ENCODE measurements around the gene IL1R2.

Gene IL1R2

DNA sequence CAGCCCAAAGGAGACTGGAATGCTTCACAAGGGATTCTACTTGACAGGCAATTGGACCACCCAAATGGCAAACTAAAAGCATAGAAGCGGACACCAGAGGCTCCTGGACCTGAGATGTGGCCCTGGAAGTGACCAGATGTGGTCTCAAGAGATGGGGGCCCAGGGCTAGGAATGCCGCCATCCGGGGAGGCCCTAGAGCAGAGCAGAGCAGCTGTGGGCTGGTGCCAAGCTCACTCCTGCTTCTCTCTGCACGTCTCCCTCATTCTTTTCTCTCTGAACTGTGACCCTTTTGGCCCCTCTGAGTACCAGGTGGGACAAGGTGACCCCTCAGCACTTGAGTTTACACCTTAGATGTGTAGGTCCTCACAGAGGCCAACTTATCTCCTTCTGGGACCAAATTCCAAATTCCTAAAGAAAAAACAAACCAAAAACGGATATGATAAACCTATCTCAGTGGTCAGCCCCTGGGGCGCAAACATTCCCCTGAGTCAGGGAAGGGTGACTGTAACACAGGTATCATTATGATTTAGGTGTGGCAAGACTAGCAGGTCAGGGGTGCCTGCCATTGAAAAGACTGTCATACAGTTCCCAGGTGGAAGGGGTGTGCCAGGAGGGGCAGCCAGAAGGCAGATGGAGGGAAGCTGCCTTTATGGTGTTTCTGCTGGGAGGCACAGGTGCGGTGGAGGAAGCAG is 6.5 kb upstream of the IL1R2 start:
- H3K36me3 Mint-ChIP-seq, result no peaks in the 10 kb centered on the region
- H3K27me3 Mint-ChIP-seq, result no peaks in the 10 kb centered on the region
- H3K9me3 Mint-ChIP-seq, result no peaks in the 10 kb centered on the region
- no peak for ATAC-seq
- H3K4me3 Mint-ChIP-seq, result no peak overlapping the region
- H3K27ac Mint-ChIP-seq, result no peak overlapping the region
- peaks cover 9% of the 10 kb centered on the region for H3K4me1 Mint-ChIP-seq

DNA sequence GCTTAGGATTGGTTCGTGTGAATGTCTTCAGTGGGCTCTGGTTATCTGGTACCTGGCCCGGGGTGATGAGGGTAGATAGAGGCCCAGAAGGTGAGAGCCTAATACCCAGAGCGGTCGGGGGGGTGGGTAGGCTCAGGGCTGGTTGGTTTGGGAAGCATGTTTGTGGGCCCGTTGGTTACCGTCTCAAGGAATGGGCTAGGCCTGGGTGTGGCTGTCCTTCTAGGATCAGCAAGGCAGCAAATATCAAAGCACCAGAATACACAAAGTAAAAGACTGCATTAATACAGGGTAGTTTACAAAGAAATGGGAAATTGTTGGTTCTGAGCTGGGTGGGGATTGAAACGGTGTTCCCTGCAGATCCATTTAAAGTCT is 6.0 kb upstream of the IL1R2 start:
- Mint-ChIP-seq H3K4me1 (peaks cover 14% of the 10 kb centered on the region), H3K27ac (no peak overlapping the region), H3K36me3 (no peaks in the 10 kb centered on the region), H3K4me3 (no peak overlapping the region), H3K27me3 (no peaks in the 10 kb centered on the region), H3K9me3 (no peaks in the 10 kb centered on the region)
- no peak for ATAC-seq

DNA sequence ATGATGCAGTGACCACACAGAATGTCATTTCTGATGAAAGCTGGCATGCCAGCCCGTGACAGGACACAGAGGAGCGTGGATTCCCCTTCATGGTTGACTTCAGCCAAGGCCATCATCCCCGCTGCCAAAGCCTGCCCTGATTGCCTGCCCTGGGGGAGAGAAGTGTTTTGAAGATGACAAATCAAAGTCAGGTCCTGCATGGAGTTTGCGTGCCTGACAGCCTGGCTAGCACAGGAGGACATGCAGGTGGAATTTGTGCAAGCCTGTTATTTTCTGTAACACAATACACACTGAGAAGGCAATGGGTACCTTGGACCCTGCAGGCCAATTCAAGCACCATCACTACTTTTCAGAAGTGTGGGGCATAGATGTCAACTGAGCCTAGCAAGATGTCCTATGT is 5.4 kb upstream of the IL1R2 start:
- no peak for ATAC-seq

DNA sequence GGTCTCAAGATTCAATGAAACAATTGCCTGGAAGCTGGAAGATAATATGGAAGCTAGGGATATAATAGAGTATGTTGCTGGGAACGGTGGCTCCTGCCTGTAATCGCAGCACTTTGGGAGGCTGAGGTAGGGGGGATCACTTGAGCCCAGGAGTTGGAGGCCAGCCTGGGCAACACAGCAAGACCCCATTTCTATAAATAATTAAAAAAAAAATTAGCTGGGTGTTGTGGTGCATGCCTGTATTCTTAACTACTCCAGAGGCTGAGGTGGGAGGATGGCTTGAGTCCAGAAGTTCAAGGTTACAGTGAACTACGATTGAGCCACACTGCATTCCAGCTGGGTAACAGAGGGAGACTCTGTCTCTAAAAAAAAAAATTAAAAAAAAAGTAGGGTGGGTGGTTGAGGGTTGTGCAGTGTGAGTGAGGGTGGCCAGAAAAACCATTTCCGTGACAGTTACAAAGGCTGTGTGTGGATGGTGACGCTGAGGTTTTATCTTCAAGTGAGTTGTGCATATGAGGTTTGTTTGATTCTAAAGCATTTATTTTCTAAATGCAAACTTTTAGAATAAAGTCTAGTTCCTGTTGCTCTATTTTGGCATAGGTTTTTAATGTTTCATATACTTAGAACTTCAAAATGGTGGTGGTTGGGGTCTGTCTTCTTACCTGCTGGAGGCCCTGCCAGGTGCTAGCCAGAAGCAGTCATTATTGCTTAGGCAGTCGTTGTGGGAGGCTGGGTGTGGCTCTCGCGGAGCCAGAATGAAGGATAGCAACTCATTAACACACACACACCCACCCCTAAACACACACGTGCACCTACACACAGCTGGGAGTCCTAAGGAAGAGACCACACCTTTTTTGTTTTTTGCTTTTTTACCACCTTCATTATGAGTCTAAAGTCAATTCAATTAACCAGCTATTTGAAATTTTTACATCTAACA is 4.7 kb upstream of the IL1R2 start:
- Mint-ChIP-seq H3K9me3 (no peaks in the 10 kb centered on the region), H3K4me3 (no peak overlapping the region), H3K36me3 (no peaks in the 10 kb centered on the region), H3K27me3 (peaks cover 7% of the 10 kb centered on the region), H3K4me1 (peaks cover 27% of the 10 kb centered on the region), H3K27ac (no peak overlapping the region)
- no peak for ATAC-seq

More for the DNA sequence above, 5.4 kb upstream of the IL1R2 start:
- Mint-ChIP-seq H3K9me3 (no peaks in the 10 kb centered on the region), H3K4me3 (no peak overlapping the region), H3K4me1 (peaks cover 20% of the 10 kb centered on the region), H3K36me3 (no peaks in the 10 kb centered on the region), H3K27me3 (peaks cover under 1% of the 10 kb centered on the region), H3K27ac (no peak overlapping the region)

DNA sequence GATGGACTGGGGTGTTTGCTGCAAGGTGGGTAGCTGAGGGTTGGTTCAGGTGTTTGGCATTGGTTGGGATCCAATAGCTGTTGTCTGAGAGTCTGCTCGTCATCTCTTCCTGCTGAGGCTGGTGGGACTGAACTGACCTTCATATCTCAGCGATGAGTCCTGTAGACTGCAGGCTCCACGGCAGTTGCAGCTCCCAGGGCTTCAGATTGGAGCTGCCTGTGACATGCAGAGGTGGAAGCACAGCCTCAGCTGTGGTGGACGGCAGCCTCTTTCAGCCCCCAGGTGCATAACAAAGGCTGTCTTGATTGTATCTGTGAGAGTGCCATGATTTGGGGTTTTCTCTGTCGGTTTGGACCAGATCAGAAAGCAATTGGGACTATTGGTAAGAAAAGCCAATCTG is 3.9 kb upstream of the IL1R2 start:
- Mint-ChIP-seq H3K27ac (no peak overlapping the region), H3K9me3 (no peaks in the 10 kb centered on the region), H3K4me3 (no peak overlapping the region), H3K27me3 (peaks cover 15% of the 10 kb centered on the region), H3K36me3 (no peaks in the 10 kb centered on the region), H3K4me1 (peaks cover 31% of the 10 kb centered on the region)
- ATAC-seq, result no peak

DNA sequence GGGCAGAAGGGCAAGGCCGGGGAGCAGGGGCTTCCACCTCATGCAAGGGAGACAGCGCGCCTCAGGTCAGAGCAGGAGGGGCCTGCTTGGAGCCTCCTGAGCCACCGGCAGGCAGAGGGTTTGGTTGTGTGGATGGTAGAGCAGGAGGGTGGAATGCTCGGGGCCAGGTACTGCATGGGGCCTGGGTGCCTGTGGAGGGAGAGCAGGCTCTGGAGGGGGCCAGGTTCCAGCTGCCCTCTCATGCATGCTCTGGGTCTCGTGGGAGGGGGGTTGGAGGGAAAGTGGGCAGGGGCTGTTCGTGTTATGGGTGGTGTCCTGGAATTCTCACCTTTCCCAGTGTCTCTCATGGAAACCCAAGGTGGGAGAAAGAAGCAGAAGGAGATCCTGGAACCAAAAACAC is 3.2 kb upstream of the IL1R2 start:
- Mint-ChIP-seq H3K9me3 (no peaks in the 10 kb centered on the region), H3K4me1 (peaks cover 31% of the 10 kb centered on the region), H3K4me3 (no peak overlapping the region), H3K27ac (no peak overlapping the region), H3K27me3 (peaks cover 15% of the 10 kb centered on the region), H3K36me3 (no peaks in the 10 kb centered on the region)
- no peak for ATAC-seq

DNA sequence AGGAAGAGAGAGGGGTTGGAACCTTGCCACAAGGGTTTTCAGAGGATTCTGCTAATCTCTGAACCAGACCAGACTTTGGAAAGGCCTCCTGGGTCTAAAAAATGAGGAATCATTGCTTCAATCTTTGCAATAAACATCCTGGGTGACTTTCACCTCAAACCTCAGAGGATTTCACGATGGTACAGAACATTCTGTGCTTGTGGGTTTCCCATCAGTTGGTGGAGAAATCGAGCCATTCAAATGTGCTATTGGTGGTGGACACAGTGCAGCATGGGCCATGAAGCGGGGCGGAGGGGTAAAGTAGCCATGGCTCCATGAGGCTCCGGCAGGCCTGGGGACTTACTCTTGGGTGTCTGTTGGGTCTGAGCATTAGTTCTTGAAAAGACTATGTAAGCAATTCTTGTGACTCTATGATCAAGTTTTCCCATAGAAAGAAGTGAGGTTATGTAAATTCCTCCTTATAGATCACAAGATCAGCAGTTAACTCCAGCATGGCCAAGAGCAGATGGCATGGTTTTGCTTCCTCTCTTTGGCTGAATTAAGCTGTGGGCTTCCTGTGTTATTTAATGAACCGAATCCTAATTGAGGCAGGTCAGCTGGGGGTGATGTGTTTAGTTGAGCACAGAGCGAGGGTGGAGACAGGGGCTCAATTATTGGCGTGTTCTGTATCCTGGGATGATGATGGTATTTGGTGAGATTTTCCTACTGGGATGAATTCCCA is 1.9 kb upstream of the IL1R2 start:
- Mint-ChIP-seq H3K36me3 (no peaks in the 10 kb centered on the region), H3K4me3 (no peak overlapping the region), H3K4me1 (peaks cover 31% of the 10 kb centered on the region), H3K27ac (no peak overlapping the region), H3K27me3 (peaks cover 15% of the 10 kb centered on the region), H3K9me3 (no peaks in the 10 kb centered on the region)
- no peak for ATAC-seq

DNA sequence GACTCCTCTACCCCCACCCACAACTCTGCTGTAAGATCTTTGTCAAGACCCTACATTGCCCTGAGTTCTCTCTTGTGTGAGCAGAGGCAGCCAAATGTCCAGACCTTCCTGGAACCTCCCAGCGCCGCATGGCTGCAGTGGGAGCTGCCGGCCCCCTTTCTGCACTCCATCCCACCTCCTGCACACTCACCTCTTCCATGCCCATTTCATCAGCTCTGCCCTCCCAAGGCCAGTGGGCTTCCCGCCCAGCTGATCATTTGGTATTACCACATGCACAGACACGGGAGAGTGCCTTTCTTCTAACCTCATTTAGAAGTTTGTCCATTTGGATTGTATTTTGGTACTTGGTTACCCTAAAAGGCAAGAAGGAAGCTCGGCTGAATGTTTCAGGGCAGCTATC is 2.0 kb downstream of the IL1R2 start:
- Mint-ChIP-seq H3K9me3 (no peaks in the 10 kb centered on the region), H3K27me3 (peaks cover 15% of the 10 kb centered on the region), H3K4me1 (peaks cover 31% of the 10 kb centered on the region), H3K36me3 (no peaks in the 10 kb centered on the region), H3K27ac (no peak overlapping the region), H3K4me3 (no peak overlapping the region)
- ATAC-seq, result no peak

DNA sequence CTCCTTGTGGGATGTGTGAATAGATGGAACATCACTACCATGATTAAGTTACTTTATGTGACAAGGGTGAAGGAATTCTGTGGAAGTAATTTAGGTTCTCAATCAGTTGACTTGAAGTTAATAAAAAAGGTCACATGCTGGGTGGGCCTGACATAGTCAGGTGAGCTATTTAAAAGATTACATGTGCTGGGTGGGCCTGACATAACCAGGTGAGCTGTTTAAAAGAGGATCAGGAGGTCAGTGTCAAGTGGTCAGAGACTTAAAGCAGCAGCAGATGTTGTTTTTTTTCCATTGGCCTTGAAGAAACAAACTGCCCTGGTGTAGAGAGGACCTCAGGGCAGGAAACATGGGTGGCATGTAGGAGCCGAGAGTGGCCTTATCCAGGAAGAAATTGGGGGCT is 3.3 kb downstream of the IL1R2 start:
- Mint-ChIP-seq H3K27ac (no peak overlapping the region), H3K4me3 (no peak overlapping the region), H3K4me1 (peaks cover 25% of the 10 kb centered on the region), H3K9me3 (no peaks in the 10 kb centered on the region), H3K36me3 (no peaks in the 10 kb centered on the region), H3K27me3 (peaks cover 15% of the 10 kb centered on the region)
- no peak for ATAC-seq

DNA sequence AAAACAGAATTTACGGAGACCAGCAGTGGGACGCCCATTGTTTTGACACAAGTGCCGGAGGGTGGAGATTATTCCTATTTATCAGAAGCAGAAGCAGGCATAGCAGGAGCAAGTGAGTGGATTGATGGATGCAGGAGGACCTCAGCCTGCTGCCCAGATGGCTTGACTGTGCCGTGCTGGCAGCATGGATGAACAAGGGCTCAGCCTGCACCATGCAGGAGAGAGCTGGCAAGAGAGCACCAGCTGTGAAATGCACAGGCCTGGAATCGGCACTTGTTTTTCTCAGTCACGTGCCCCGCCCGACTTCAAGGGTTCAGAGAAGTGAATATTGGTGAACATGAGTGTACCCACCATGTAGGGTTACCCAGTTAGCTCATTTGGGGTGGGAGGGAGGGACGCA is 4.0 kb downstream of the IL1R2 start:
- Mint-ChIP-seq H3K27ac (no peak overlapping the region), H3K36me3 (no peaks in the 10 kb centered on the region), H3K4me3 (no peak overlapping the region), H3K9me3 (no peaks in the 10 kb centered on the region), H3K27me3 (peaks cover 15% of the 10 kb centered on the region), H3K4me1 (peaks cover 17% of the 10 kb centered on the region)
- no peak for ATAC-seq

DNA sequence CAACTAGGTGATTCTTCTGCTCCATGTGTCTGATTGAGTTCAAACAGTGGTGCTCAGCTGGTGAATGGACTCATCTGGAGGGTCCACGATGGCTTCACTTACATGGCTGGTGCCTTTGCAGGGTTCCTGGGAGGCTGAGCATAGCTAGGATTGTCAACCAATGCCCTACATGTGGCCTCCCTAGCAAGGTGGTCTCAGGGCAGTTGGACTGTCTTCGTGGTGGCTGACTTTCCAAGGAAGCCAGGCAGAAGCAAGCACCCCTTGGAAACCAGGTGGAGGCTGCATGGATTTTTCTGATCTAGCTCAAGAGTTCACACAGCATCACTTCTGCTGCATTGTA is 6.8 kb downstream of the IL1R2 start:
- Mint-ChIP-seq H3K4me1 (no peaks in the 10 kb centered on the region), H3K36me3 (no peaks in the 10 kb centered on the region), H3K27ac (no peak overlapping the region), H3K4me3 (no peak overlapping the region), H3K9me3 (no peaks in the 10 kb centered on the region), H3K27me3 (no peaks in the 10 kb centered on the region)
- ATAC-seq, result no peak

DNA sequence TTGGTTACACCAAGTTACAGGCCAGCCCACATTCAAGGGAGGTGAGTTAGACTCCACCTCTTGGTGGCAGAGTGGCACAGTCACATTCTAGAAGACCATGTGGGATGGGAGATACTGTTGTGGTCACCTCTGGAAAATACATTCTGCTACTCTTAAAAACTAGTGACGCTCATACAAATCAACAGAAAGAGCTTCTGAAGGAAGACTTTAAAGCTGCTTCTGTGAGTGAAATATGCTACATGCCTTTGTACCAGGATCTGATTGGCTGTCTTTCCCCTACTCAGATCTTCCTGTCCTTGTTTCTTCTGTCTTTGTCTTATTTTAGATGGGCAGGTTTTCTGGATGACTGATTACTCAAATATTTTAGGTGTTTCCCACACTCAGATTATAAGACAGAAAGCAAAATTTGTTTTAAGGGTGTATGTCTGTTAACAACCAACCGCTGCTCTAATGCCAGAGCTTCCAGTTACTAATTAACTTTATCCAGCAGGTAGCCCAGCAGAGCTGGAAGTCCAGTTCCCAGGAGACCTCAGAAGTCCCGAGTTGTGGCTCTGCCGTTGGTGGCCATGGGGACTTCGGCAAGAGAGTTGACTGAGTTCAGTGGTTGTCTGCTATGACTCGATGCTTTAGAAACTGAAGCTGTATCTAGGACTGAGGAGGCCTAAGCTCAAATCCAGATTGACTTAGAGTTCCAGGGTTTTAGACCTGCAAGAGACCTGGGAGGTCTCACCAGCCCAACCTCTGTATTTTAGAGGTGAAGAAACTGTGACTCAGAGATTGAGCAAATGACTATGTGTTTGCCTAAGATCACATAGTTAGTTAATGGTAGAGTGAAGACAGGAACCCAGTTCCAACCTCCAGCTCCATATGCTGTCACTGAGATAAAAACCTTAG is 7.4 kb downstream of the IL1R2 start:
- H3K9me3 Mint-ChIP-seq, result no peaks in the 10 kb centered on the region
- peak; percentile 68 for ATAC-seq
- no peaks in the 10 kb centered on the region for H3K4me1 Mint-ChIP-seq
- H3K27ac Mint-ChIP-seq, result no peak overlapping the region
- H3K4me3 Mint-ChIP-seq, result no peak overlapping the region
- H3K36me3 Mint-ChIP-seq, result no peaks in the 10 kb centered on the region
- no peaks in the 10 kb centered on the region for H3K27me3 Mint-ChIP-seq

DNA sequence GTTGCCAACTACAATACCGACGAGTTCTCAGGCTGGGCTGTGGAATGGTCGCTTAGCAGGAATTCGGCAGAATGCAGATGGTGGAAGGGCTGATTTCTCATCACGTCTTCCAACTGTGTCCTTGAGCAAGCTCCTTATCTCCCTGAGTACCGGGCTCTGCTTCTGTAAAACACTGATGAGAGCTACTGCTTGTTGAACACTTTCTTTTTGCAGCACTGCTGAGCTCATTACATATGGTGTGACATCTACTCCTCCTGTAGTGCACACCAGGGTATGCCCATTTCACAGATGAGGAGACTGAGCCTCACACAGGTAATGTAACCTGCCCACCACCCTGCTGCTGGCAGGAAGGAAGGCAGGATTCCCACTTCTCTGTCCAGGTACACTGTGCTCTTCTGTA is 8.3 kb downstream of the IL1R2 start:
- ATAC-seq, result no peak
- H3K4me3 Mint-ChIP-seq, result no peak overlapping the region
- H3K27ac Mint-ChIP-seq, result no peak overlapping the region
- no peaks in the 10 kb centered on the region for H3K9me3 Mint-ChIP-seq
- no peaks in the 10 kb centered on the region for H3K36me3 Mint-ChIP-seq
- no peaks in the 10 kb centered on the region for H3K4me1 Mint-ChIP-seq
- no peaks in the 10 kb centered on the region for H3K27me3 Mint-ChIP-seq

DNA sequence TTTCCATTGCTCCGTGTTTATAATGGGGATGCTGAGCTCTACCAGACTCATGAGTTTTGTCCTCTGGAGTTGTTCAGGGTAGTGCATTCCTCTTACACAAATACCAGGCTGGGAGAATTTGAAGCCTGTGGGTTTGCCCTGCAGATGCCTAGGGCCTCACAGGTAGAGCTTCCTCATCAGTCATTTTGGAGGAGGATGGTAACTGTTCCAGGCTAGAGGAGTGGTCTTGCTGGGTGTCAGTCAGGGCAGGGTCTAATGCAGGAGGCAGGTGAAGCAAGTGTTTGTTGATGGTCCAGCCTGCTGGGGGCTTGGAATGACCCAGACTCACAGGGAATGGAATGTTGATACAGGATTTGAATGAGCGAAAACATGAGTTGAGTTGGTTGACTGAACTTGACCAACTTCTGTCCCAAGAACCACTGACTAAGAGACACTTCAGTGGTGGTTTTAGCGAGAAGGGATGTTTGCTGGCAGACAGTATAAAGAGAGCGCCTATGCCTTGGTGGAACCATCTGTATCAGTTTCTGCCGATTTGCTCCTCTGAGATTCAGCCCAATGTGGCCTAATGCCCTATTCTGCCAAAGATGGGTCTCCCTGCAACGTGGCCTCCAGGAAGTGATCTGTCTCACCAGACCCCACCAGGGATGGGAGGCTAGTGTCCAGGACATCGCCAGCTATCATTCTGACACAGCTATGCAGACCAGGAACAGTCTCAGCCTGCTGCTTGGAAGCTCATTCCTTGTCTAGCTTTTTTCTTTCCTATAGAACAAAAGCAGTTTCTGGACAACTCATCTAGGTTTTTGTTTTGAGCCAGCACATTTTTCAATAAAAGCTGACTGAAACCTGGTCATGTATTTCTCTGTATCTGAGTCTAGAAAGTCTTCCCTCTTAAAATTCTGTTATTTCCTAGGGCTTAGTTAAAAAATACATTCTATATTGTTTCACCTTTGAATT is 9.3 kb downstream of the IL1R2 start:
- no peaks in the 10 kb centered on the region for H3K27me3 Mint-ChIP-seq
- no peak overlapping the region for H3K4me3 Mint-ChIP-seq
- H3K36me3 Mint-ChIP-seq, result no peaks in the 10 kb centered on the region
- H3K9me3 Mint-ChIP-seq, result no peaks in the 10 kb centered on the region
- no peaks in the 10 kb centered on the region for H3K4me1 Mint-ChIP-seq
- H3K27ac Mint-ChIP-seq, result no peak overlapping the region
- no peak for ATAC-seq

Data from stimulated activated memory B cell treated with anti-CD40 and anti-IgM and Interleukin-4, amounts not matched to agents 10 μg/mL and 1 μg/mL and 100 μg/mL, for 72 hours (primary cell).